Mesodermal cell (in vitro differentiated cells): ENCODE data around the gene ZCCHC7.
A peak's percentile ranks its signal among the peaks of the same experiment; 100 is the strongest.
"Not testable (repeated sequence)": the region's sequence is repeated elsewhere in the genome, so short reads cannot be mapped to it uniquely, and the experiment has no call there.

Experiments
- H3K27ac ChIP-seq: 2 replicates; pipeline ENCODE4 v1.7.0; 2013; ENCODE audit warnings: mild to moderate bottlenecking, low read depth, low read length, moderate library complexity; ENCODE audit not compliant: severe bottlenecking
- H3K36me3 ChIP-seq: 2 replicates; pipeline ENCODE4 v1.7.1; 2013; ENCODE audit warnings: mild to moderate bottlenecking, low read length, moderate library complexity; ENCODE audit not compliant: control insufficient read depth, insufficient read depth
- H3K4me1 ChIP-seq: one replicate; pipeline ENCODE4 v1.7.1; 2013; ENCODE audit warnings: mild to moderate bottlenecking, low read length; ENCODE audit not compliant: insufficient read depth, control insufficient read depth, poor library complexity, severe bottlenecking
- H3K4me3 ChIP-seq: 2 replicates; pipeline ENCODE4 v1.7.0; 2013; ENCODE audit warnings: low read length, control low read depth, mild to moderate bottlenecking; ENCODE audit not compliant: insufficient read depth, poor library complexity, severe bottlenecking; ENCODE audit errors: extremely low read depth
- H3K9me3 ChIP-seq: 2 replicates; pipeline ENCODE4 v1.7.1; 2013; ENCODE audit warnings: mild to moderate bottlenecking, low read length, moderate library complexity; ENCODE audit not compliant: control insufficient read depth
- whole genome bisulfite sequencing, 2 experiments: methylation state at CpG; one replicate each; pipeline ENCODE4 v1.1.5; 2013; ENCODE audit warnings: missing lambda C conversion rate in 2 of 2; ENCODE audit not compliant: insufficient coverage in 2 of 2; 5-methylcytosine and 5-hydroxymethylcytosine counted together

ZCCHC7 gene

DNA sequence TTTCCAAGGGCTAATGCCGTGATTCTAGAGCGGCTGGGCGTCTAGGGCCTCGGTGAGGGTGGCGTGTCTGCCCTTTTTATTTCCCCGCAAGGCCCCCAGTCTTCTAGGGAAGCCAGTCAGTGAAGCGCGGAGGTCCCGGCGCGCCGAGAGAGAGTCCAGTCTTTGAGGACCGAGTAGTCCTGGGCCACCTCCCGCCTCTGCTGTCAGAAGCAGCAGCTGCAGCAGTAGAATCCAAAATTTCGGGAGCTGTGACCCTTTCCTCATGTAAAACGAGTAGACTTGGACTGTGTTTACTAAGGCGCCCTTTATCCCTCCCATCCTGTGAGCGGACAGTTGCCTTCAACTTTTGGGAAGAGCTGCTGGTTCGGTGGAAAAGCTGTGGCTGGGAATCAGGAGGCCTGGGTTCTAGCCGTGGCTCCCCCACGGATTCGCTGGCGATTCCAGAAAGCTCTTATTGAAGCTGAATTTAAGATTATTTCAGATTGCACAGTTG lies 515 bp downstream of the ZCCHC7 start:
- Histone ChIP-seq H3K4me3 (peak overlapping the region; percentile 80), H3K27ac (peak overlapping the region; percentile 91)
- H3K4me1 ChIP-seq, H3K36me3 ChIP-seq, H3K9me3 ChIP-seq: not testable (repeated sequence)
- 1% methylated on average over 20 to 21 of the region's 23 CpGs for WGBS, 2 experiments

GRCh38 chr9:37121881-37122280 lies 1.5 kb downstream of the ZCCHC7 start:
- H3K27ac ChIP-seq: no peak overlapping the region
- peaks cover 5% of the 10 kb centered on the region for H3K4me1 ChIP-seq
- peaks cover 8% of the 10 kb centered on the region for H3K36me3 ChIP-seq
- WGBS, 2 experiments: 90 to 95% methylated on average over 3 to 4 of the region's 4 CpGs
- H3K4me3 ChIP-seq: peak overlapping the region; percentile 80
- peaks cover 5% of the 10 kb centered on the region for H3K9me3 ChIP-seq

DNA sequence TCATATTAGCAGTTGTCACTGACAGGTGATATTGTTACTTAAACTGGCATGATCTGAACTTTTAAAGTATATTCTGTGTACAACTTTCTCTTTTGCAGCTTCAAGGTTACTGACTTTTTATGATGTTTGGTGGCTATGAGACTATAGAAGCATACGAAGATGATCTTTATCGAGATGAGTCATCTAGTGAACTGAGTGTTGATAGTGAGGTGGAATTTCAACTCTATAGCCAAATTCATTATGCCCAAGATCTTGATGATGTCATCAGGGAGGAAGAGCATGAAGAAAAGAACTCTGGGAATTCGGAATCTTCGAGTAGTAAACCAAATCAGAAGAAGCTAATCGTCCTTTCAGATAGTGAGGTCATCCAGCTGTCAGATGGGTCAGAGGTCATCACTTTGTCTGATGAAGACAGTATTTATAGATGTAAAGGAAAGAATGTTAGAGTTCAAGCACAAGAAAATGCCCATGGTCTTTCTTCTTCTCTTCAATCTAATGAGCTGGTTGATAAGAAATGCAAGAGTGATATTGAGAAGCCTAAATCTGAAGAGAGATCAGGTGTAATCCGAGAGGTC lies 5.9 kb downstream of the ZCCHC7 start:
- WGBS, 2 experiments: 95 to 99% methylated on average over 4 to 6 of the region's 6 CpGs
- H3K36me3 ChIP-seq: peaks cover 39% of the 10 kb centered on the region

GRCh38 chr9:37127018-37127417 lies 6.6 kb downstream of the ZCCHC7 start:
- Histone ChIP-seq H3K27ac (no peak overlapping the region), H3K36me3 (peaks cover 45% of the 10 kb centered on the region), H3K9me3 (no peaks in the 10 kb centered on the region), H3K4me3 (no peak overlapping the region), H3K4me1 (no peaks in the 10 kb centered on the region)
- WGBS, 2 experiments: 100% methylated on average over 1 to 3 of the region's 3 CpGs

More for the DNA sequence above, 5.9 kb downstream of the ZCCHC7 start:
- Histone ChIP-seq H3K27ac (no peak overlapping the region), H3K4me1 (peaks cover 5% of the 10 kb centered on the region), H3K9me3 (no peaks in the 10 kb centered on the region), H3K4me3 (no peak overlapping the region)

- Histone ChIP-seq H3K4me3 (no peak overlapping the region), H3K4me1 (no peaks in the 10 kb centered on the region), H3K36me3 (peaks cover 45% of the 10 kb centered on the region), H3K27ac (no peak overlapping the region), H3K9me3 (no peaks in the 10 kb centered on the region)
- WGBS, 2 experiments: 91 to 96% methylated on average over 2 to 3 of the region's 3 CpGs
Observed at GRCh38 chr9:37128051-37128450, 7.7 kb downstream of the ZCCHC7 start.

GRCh38 chr9:37134166-37134565 lies 13.8 kb downstream of the ZCCHC7 start:
- Histone ChIP-seq H3K9me3 (no peaks in the 10 kb centered on the region), H3K36me3 (peaks cover 21% of the 10 kb centered on the region), H3K27ac (no peak overlapping the region), H3K4me1 (no peaks in the 10 kb centered on the region), H3K4me3 (no peak overlapping the region)
- no CpG with 5 or more reads among the region's 1 CpG for WGBS, 2 experiments

- Histone ChIP-seq H3K4me1 (peaks cover 6% of the 10 kb centered on the region), H3K9me3 (no peaks in the 10 kb centered on the region), H3K36me3 (peaks cover 7% of the 10 kb centered on the region), H3K4me3 (no peak overlapping the region), H3K27ac (no peak overlapping the region)
- 60 to 73% methylated on average over 1 to 2 of the region's 2 CpGs for WGBS, 2 experiments
Observed at GRCh38 chr9:37141015-37141414, 20.6 kb downstream of the ZCCHC7 start.

DNA sequence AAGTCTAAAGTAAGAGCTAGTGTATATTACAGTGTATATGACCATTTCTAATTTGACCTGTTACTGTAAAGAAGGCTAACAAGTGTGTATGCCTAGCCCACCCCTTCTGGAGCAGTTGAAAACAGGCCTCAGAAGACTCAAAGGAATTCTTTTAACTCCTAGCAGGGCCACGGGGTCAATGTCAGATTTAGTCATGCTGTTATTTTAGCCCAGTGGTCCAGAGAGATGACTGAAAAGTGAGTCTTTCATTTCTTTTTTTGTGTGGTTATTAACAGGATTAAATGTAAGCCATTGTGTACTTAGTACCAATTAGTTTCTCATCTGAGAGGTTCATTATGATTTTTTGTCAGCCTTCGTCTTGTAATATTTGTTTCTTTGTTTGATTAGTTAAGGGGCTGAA lies 24.4 kb downstream of the ZCCHC7 start:
- Histone ChIP-seq H3K27ac (no peak overlapping the region), H3K36me3 (peaks cover under 1% of the 10 kb centered on the region), H3K9me3 (no peaks in the 10 kb centered on the region), H3K4me3 (no peak overlapping the region), H3K4me1 (peaks cover 6% of the 10 kb centered on the region)
- 0 to 25% methylated on average over 1 of the region's 2 CpGs for WGBS, 2 experiments

DNA sequence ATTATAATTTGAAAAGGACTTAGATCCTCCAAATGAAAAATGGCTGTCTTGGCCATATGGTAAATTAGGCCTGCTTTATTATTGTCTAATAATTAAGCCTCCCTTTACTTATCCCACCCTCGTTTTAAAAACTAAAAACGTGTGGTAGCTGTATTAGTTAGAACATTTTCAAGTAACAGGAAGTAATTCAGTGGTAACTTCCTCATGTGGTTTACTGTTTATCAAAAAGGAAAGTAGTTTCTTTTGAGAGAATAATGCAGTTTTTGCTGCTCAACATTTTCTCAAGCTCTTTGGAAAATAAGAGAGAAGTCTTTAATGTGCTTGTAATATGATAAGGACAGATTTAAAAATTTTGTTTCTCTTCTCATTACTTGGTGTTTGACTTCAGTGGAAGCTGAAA lies 26.0 kb downstream of the ZCCHC7 start:
- Histone ChIP-seq H3K36me3 (peaks cover 4% of the 10 kb centered on the region), H3K27ac (no peak overlapping the region), H3K9me3 (no peaks in the 10 kb centered on the region), H3K4me3 (no peak overlapping the region), H3K4me1 (peaks cover 6% of the 10 kb centered on the region)
- no CpG with 5 or more reads among the region's 2 CpGs for WGBS, 2 experiments

DNA sequence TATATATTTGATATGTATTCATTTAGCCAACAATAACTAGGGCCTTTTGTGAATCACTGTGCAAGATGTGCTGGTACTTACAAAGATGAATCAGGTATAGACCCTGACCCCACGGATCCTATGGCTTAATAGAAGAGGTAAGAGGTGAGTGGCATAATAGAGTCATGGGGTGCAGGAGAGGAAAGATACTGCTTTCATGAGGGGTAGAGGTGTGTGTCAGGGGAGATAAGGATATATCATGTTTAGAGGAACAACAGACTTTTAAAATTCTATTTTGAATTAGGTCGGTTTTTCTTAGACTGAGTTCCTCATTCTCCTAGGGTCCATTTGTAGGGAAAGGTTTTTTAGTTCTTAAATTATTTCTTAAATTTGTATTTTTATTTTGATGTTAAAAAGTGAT lies 27.8 kb downstream of the ZCCHC7 start:
- H3K36me3 ChIP-seq: peaks cover 4% of the 10 kb centered on the region
- H3K9me3 ChIP-seq: no peaks in the 10 kb centered on the region
- no peak overlapping the region for H3K4me3 ChIP-seq
- no peak overlapping the region for H3K27ac ChIP-seq
- WGBS, 2 experiments: 94 to 100% methylated on average over 1 to 2 of the region's 2 CpGs
- H3K4me1 ChIP-seq: peaks cover 6% of the 10 kb centered on the region

- no peak overlapping the region for H3K27ac ChIP-seq
- H3K9me3 ChIP-seq: no peaks in the 10 kb centered on the region
- peaks cover 1% of the 10 kb centered on the region for H3K4me1 ChIP-seq
- H3K4me3 ChIP-seq: no peak overlapping the region
- whole genome bisulfite sequencing, 2 experiments: 30 to 39% methylated on average over 1 to 2 of the region's 4 CpGs
- peaks cover 12% of the 10 kb centered on the region for H3K36me3 ChIP-seq
Observed at GRCh38 chr9:37149666-37150308, 29.4 kb downstream of the ZCCHC7 start.
